Measurements from ENCODE around the gene HSD11B1. TPM values are rescaled to one million over a fixed set of nuclear protein-coding genes. Genes with fewer than 3 reads are reported as not detected.

Gene HSD11B1
- total and polyA plus RNA-seq, 4 donors: 0.09 to 488 (median 304) TPM

- Histone ChIP-seq H3K9me3 (ENCODE audit: control insufficient read depth in 4 of 4, low read length in 3 of 4) (no peaks in the 10 kb centered on the region), H3K27ac (ENCODE audit: low read depth in 1 of 2, low read length in 2 of 2) (no peak overlapping the region), H3K27me3 (ENCODE audit: control insufficient read depth in 4 of 4, insufficient read depth in 4 of 4, low read length in 3 of 4) (no peaks in the 10 kb centered on the region), H3K4me1 (ENCODE audit: control insufficient read depth in 4 of 4, insufficient read depth in 4 of 4, low read length in 3 of 4) (peaks cover 0 to 1% (median 0%) of the 10 kb centered on the region in 4 donors), H3K36me3 (ENCODE audit: control insufficient read depth in 4 of 4, insufficient read depth in 3 of 4, low read depth in 1 of 4, low read length in 3 of 4) (no peaks in the 10 kb centered on the region), H3K9ac (ENCODE audit: low read depth in 1 of 2, low read length in 2 of 2) (no peak overlapping the region), H3K4me3 (ENCODE audit: low read depth in 1 of 3, low read length in 3 of 3) (no peak overlapping the region)
- no peak for DNase-seq (ENCODE audit: low spot score)
- TF ChIP-seq, protein P1, sequence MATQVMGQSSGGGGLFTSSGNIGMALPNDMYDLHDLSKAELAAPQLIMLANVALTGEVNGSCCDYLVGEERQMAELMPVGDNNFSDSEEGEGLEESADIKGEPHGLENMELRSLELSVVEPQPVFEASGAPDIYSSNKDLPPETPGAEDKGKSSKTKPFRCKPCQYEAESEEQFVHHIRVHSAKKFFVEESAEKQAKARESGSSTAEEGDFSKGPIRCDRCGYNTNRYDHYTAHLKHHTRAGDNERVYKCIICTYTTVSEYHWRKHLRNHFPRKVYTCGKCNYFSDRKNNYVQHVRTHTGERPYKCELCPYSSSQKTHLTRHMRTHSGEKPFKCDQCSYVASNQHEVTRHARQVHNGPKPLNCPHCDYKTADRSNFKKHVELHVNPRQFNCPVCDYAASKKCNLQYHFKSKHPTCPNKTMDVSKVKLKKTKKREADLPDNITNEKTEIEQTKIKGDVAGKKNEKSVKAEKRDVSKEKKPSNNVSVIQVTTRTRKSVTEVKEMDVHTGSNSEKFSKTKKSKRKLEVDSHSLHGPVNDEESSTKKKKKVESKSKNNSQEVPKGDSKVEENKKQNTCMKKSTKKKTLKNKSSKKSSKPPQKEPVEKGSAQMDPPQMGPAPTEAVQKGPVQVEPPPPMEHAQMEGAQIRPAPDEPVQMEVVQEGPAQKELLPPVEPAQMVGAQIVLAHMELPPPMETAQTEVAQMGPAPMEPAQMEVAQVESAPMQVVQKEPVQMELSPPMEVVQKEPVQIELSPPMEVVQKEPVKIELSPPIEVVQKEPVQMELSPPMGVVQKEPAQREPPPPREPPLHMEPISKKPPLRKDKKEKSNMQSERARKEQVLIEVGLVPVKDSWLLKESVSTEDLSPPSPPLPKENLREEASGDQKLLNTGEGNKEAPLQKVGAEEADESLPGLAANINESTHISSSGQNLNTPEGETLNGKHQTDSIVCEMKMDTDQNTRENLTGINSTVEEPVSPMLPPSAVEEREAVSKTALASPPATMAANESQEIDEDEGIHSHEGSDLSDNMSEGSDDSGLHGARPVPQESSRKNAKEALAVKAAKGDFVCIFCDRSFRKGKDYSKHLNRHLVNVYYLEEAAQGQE (IDR thresholded peaks at IDR 0.05): no peak
- TF ChIP-seq CTCF (IDR thresholded peaks at IDR 0.05; ENCODE audit: low read depth, low read length, missing input control) (no peak), HNF4G (IDR thresholded peaks at IDR 0.05) (no peak), RAD21 (IDR thresholded peaks at IDR 0.05) (no peak)
- TF ChIP-seq, protein P2, sequence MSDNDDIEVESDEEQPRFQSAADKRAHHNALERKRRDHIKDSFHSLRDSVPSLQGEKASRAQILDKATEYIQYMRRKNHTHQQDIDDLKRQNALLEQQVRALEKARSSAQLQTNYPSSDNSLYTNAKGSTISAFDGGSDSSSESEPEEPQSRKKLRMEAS (IDR thresholded peaks at IDR 0.05): no peak
- WGBS: 97% methylated on average over 17 of the region's 17 CpGs
Measured at GRCh38 chr1:209770636-209771415, 66.2 kb downstream of the HSD11B1 start.

DNA sequence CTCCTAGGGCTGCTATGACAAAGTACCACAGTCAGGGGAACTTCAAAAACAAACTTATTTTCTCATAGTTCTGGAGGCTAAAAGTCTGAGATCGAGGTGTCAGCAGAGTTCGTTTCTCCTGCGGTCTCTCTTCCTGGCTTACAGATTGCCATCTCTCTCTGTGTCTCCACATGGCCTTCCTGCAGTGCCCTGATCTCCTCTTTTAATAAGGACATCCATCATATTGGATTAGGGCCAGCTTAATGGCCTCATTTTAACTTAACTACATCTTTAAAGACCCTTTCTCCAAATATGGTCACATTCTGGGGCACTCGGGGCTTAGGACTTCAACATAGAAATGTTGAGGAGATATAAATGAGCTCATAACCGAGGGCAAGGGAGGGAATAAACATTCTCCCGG lies 67.5 kb downstream of the HSD11B1 start:
- DNase-seq (ENCODE audit: low spot score): no peak
- Histone ChIP-seq H3K27ac (ENCODE audit: low read depth in 1 of 2, low read length in 2 of 2) (no peak overlapping the region), H3K36me3 (ENCODE audit: control insufficient read depth in 4 of 4, insufficient read depth in 3 of 4, low read depth in 1 of 4, low read length in 3 of 4) (no peaks in the 10 kb centered on the region), H3K27me3 (ENCODE audit: control insufficient read depth in 4 of 4, insufficient read depth in 4 of 4, low read length in 3 of 4) (no peaks in the 10 kb centered on the region), H3K9me3 (ENCODE audit: control insufficient read depth in 4 of 4, low read length in 3 of 4) (no peaks in the 10 kb centered on the region), H3K4me1 (ENCODE audit: control insufficient read depth in 4 of 4, insufficient read depth in 4 of 4, low read length in 3 of 4) (peaks cover 0 to 1% (median 0%) of the 10 kb centered on the region in 4 donors), H3K9ac (ENCODE audit: low read depth in 1 of 2, low read length in 2 of 2) (no peak overlapping the region), H3K4me3 (ENCODE audit: low read depth in 1 of 3, low read length in 3 of 3) (no peak overlapping the region)
- whole genome bisulfite sequencing: 66% methylated on average over 6 of the region's 6 CpGs
- no peak for TF ChIP-seq HNF4G (IDR thresholded peaks at IDR 0.05)
- no peak for TF ChIP-seq CTCF (IDR thresholded peaks at IDR 0.05; ENCODE audit: low read depth, low read length, missing input control)
- no peak for TF ChIP-seq EGR1 (IDR thresholded peaks at IDR 0.05; ENCODE audit: low read depth in 2 of 2)
- TF ChIP-seq TAF1 (conservative IDR thresholded peaks at IDR 0.05): no peak
- no peak for TF ChIP-seq GABPA (IDR thresholded peaks at IDR 0.05 in 1 of 2, conservative IDR thresholded peaks at IDR 0.05 in 1 of 2)
- TF ChIP-seq FOXA2 (IDR thresholded peaks at IDR 0.05): no peak
- TF ChIP-seq NR2F2 (IDR thresholded peaks at IDR 0.05): no peak
- TF ChIP-seq JUND (IDR thresholded peaks at IDR 0.05): no peak

Data from liver (tissue), 9 donors.